ENCODE data around the gene PWP1. TPM values are rescaled to one million over a fixed set of nuclear protein-coding genes. Genes with fewer than 3 reads are reported as not detected.

The PWP1 gene
- total and polyA plus RNA-seq, 2 donors (not counting 1 experiment from before 2014, with no cell fraction given), result 51.2 to 63.5 TPM

DNA sequence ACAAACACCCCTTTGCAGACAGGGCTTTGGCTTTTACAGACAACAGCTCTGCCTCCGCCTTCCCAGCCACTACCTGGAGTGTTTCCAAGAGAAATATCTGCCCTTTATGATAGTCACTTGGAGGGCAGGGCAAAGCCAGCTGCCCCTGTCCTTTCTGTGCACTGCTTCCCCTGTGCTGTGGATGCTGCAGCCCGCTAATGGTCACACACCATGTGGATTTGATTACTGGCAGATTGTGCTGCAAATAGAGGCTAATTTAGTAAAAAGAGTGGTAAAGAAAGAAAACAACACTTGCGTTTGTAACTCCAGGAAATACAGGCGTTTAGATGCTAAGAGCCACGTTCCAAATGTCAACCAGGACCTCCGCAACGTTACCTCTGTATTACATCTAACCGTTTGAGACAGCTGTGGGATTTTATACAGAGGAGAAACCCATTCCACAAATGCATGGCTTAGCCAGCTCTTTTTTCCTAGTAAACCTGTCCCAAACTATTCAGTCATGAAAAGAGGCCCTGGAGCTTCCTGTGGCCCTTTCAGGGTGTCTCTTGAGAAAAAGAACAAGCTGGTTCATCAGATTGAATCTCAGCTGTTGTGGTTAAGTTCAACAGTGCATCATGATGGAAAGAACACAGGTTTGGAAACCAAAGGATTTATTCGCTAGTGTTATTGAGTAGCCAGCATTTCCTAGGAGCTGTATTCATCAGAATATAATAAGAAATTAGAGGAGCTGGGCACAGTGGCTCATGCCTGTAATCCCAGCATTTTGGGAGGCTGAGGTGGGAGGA lies 30.1 kb upstream of the PWP1 start:
- Histone ChIP-seq H4K20me1 (ENCODE audit: control insufficient read depth, insufficient read depth, low read length, poor library complexity, severe bottlenecking) (no peaks in the 10 kb centered on the region), H3K4me2 (replicated peaks; ENCODE audit: low read depth, low read length, poor library complexity, severe bottlenecking) (no peak overlapping the region), H3K9me3 (ENCODE audit: control extremely low read depth in 1 of 3, control insufficient read depth in 2 of 3, insufficient read depth in 1 of 3, low read length in 2 of 3) (no peaks in the 10 kb centered on the region), H3K27me3 (replicated peaks in 1 of 4; ENCODE audit: control extremely low read depth in 1 of 4, control insufficient read depth in 3 of 4, insufficient read depth in 4 of 4, low read length in 3 of 4) (no peaks in the 10 kb centered on the region), H3K36me3 (replicated peaks in 1 of 2; ENCODE audit: control extremely low read depth in 1 of 2, control insufficient read depth in 1 of 2, extremely low read depth in 1 of 2, insufficient read depth in 2 of 2, low read length in 1 of 2) (no peaks in the 10 kb centered on the region), H3K79me2 (ENCODE audit: control insufficient read depth, insufficient read depth, low read length) (no peaks in the 10 kb centered on the region), H3K9ac (ENCODE audit: low read length) (no peak overlapping the region), H3K27ac (ENCODE audit: low read length in 2 of 2) (no peak overlapping the region), H3K4me1 (ENCODE audit: control insufficient read depth in 2 of 2, insufficient read depth in 2 of 2, low read length in 2 of 2) (no peaks in the 10 kb centered on the region), H3K4me3 (ENCODE audit: control extremely low read depth in 1 of 5, extremely low read depth in 1 of 5, insufficient read depth in 1 of 5, low read depth in 2 of 5, low read length in 4 of 5) (no peak overlapping the region), H2AFZ (ENCODE audit: insufficient read depth, low read depth, low read length, poor library complexity, severe bottlenecking) (no peak overlapping the region)
- H3K9me3 Mint-ChIP-seq (ENCODE audit: insufficient read depth), result no peaks in the 10 kb centered on the region
- 88% methylated on average over 5 of the region's 9 CpGs for WGBS (ENCODE audit: insufficient coverage)
- intact Hi-C loops (cut with micrococcal nuclease), result no loop called here
- no peak for DNase-seq
- TF ChIP-seq EZH2 (IDR thresholded peaks at IDR 0.05; ENCODE audit: borderline replicate concordance, insufficient read depth, low read depth, low read length, poor library complexity, severe bottlenecking) (no peak), CTCF (IDR thresholded peaks at IDR 0.05) (no peak)
- H3K27me3 Mint-ChIP-seq, result peaks cover 7% of the 10 kb centered on the region
- H3K27ac Mint-ChIP-seq, result no peak overlapping the region
- H3K4me3 Mint-ChIP-seq, result no peak overlapping the region
- ChIA-PET CTCF (interaction anchor here (0.6 to 2.6 kb wide), 2 partner anchors 21 to 99 kb away, joined by 5 to 8 read pairs; no protein-coding TSS in a partner anchor), POLR2A (no interaction called here)
- no peaks in the 10 kb centered on the region for H3K4me1 Mint-ChIP-seq
- ATAC-seq (ENCODE audit: low read depth), result no peak

- no peak overlapping the region for H3K4me2 ChIP-seq (replicated peaks; ENCODE audit: low read depth, low read length, poor library complexity, severe bottlenecking)
- H3K9ac ChIP-seq (ENCODE audit: low read length), result no peak overlapping the region
- ATAC-seq (ENCODE audit: low read depth) (no peak), DNase-seq (no peak)
- no peaks in the 10 kb centered on the region for H3K27me3 ChIP-seq (replicated peaks in 1 of 4; ENCODE audit: control extremely low read depth in 1 of 4, control insufficient read depth in 3 of 4, insufficient read depth in 4 of 4, low read length in 3 of 4)
- POLR2A ChIA-PET, result no interaction called here
- H3K9me3 ChIP-seq (ENCODE audit: control extremely low read depth in 1 of 3, control insufficient read depth in 2 of 3, insufficient read depth in 1 of 3, low read length in 2 of 3), result no peaks in the 10 kb centered on the region
- H3K36me3 ChIP-seq (replicated peaks in 1 of 2; ENCODE audit: control extremely low read depth in 1 of 2, control insufficient read depth in 1 of 2, extremely low read depth in 1 of 2, insufficient read depth in 2 of 2, low read length in 1 of 2), result no peaks in the 10 kb centered on the region
- no peak for TF ChIP-seq CTCF (IDR thresholded peaks at IDR 0.05)
- TF ChIP-seq EZH2 (IDR thresholded peaks at IDR 0.05; ENCODE audit: borderline replicate concordance, insufficient read depth, low read depth, low read length, poor library complexity, severe bottlenecking), result no peak
- no peaks in the 10 kb centered on the region for H3K4me1 ChIP-seq (ENCODE audit: control insufficient read depth in 2 of 2, insufficient read depth in 2 of 2, low read length in 2 of 2)
- H3K4me3 Mint-ChIP-seq, result no peak overlapping the region
- intact Hi-C loops (cut with micrococcal nuclease), result no loop called here
- no peak overlapping the region for H3K27ac ChIP-seq (ENCODE audit: low read length in 2 of 2)
- no peak overlapping the region for H2AFZ ChIP-seq (ENCODE audit: insufficient read depth, low read depth, low read length, poor library complexity, severe bottlenecking)
- CTCF ChIA-PET, result interaction anchor here (2.6 kb wide), 1 partner anchor 20 kb away, joined by 8 read pairs; no protein-coding TSS in a partner anchor
- no peak overlapping the region for H3K4me3 ChIP-seq (ENCODE audit: control extremely low read depth in 1 of 5, extremely low read depth in 1 of 5, insufficient read depth in 1 of 5, low read depth in 2 of 5, low read length in 4 of 5)
- peaks cover 2% of the 10 kb centered on the region for H3K27me3 Mint-ChIP-seq
- H4K20me1 ChIP-seq (ENCODE audit: control insufficient read depth, insufficient read depth, low read length, poor library complexity, severe bottlenecking), result no peaks in the 10 kb centered on the region
- H3K9me3 Mint-ChIP-seq (ENCODE audit: insufficient read depth), result no peaks in the 10 kb centered on the region
- H3K4me1 Mint-ChIP-seq, result no peaks in the 10 kb centered on the region
- no peaks in the 10 kb centered on the region for H3K79me2 ChIP-seq (ENCODE audit: control insufficient read depth, insufficient read depth, low read length)
- H3K27ac Mint-ChIP-seq, result no peak overlapping the region
These were observed 29.3 kb upstream of the PWP1 start for GRCh38 chr12:107656302-107656701.
